MCF 10A (cell line): ENCODE data around the gene WDPCP. TPM values are rescaled to one million over a fixed set of nuclear protein-coding genes. Genes with fewer than 3 reads are reported as not detected.

ENCODE experiments used
- BruUV-seq: library from RNA; stranded (reverse); fragments of 400-500 nt; replicated peaks from 2 replicates; lab custom pipeline; 2021; lab: Mats Ljungman, UMichigan
- CTCF ChIA-PET: fragments of 300-600 bp; sonication (Branson Sonifier 250); formaldehyde crosslinking; extraction: SDS; loops from one replicate; lab custom pipeline; 2021; ENCODE audit warnings: antibody characterized with exemption, inconsistent platforms; lab: Yijun Ruan, JAX
- POLR2A ChIA-PET: fragments of 300-600, 350-650 bp; sonication (Branson Sonifier 250); formaldehyde crosslinking; extraction: SDS; loops from one replicate; lab custom pipeline; 2020; ENCODE audit warnings: antibody characterized with exemption, inconsistent platforms; lab: Yijun Ruan, JAX
- DNase-seq: peaks from one replicate; pipeline ENCODE4 v3.0.0-alpha.2; 2018; ENCODE audit not compliant: unreplicated experiment
- H3K27ac Mint-ChIP-seq: one replicate; pipeline ENCODE4 v1.8.0; 2022; ENCODE audit warnings: mild to moderate bottlenecking, low read depth, mixed read lengths; ENCODE audit not compliant: unreplicated experiment
- H3K27me3 Mint-ChIP-seq: one replicate; pipeline ENCODE4 v1.8.0; 2022; ENCODE audit warnings: mixed read lengths; ENCODE audit not compliant: insufficient read depth, unreplicated experiment
- H3K36me3 Mint-ChIP-seq: one replicate; pipeline ENCODE4 v1.8.0; 2022; ENCODE audit warnings: mild to moderate bottlenecking, moderate library complexity, mixed read lengths; ENCODE audit not compliant: insufficient read depth, unreplicated experiment
- H3K4me1 Mint-ChIP-seq: one replicate; pipeline ENCODE4 v1.8.0; 2022; ENCODE audit warnings: mixed read lengths; ENCODE audit not compliant: insufficient read depth, unreplicated experiment
- H3K4me3 Mint-ChIP-seq: one replicate; pipeline ENCODE4 v1.8.0; 2022; ENCODE audit warnings: mild to moderate bottlenecking, moderate library complexity, mixed read lengths; ENCODE audit not compliant: unreplicated experiment
- H3K9me3 Mint-ChIP-seq: one replicate; pipeline ENCODE4 v1.8.0; 2022; ENCODE audit warnings: mixed read lengths; ENCODE audit not compliant: unreplicated experiment
- CTCF ChIP-seq: fragments of 200-600 bp; IDR thresholded peaks from one replicate; pipeline ENCODE4 v1.8.0; 2022; ENCODE audit warnings: antibody characterized with exemption, mild to moderate bottlenecking; ENCODE audit not compliant: unreplicated experiment
- intact Hi-C: fragments of 100-400 bp; cut with micrococcal nuclease; formaldehyde crosslinking; loops from 2 replicates; pipeline ENCODE4 v1.14.1; 2022
- total RNA-seq: library from RNA; stranded (reverse); gene quantifications from 2 replicates; pipeline ENCODE4 v1.2.3, GENCODE V29; 2022

The WDPCP gene
- total RNA-seq, 1 experiment from 2014 or later = 6.9 TPM

GRCh38 chr2:63192169-63192888 is 395.9 kb downstream of the WDPCP start:
- Mint-ChIP-seq H3K4me1 (peaks cover 6% of the 10 kb centered on the region), H3K36me3 (no peaks in the 10 kb centered on the region), H3K27ac (no peak overlapping the region), H3K27me3 (no peaks in the 10 kb centered on the region), H3K9me3 (no peaks in the 10 kb centered on the region), H3K4me3 (no peak overlapping the region)
- no TSS peak for BruUV-seq
- peak; percentile 4 for DNase-seq
- no peak for TF ChIP-seq CTCF
- ChIA-PET POLR2A (interaction anchor here (1.3 kb wide), 1 partner anchor 295 kb away, joined by 3 read pairs; no protein-coding TSS in a partner anchor), CTCF (interaction anchor here (0.7 kb wide), 1 partner anchor 186 kb away, joined by 3 read pairs; no protein-coding TSS in a partner anchor)
- intact Hi-C loops = no loop called here

DNA sequence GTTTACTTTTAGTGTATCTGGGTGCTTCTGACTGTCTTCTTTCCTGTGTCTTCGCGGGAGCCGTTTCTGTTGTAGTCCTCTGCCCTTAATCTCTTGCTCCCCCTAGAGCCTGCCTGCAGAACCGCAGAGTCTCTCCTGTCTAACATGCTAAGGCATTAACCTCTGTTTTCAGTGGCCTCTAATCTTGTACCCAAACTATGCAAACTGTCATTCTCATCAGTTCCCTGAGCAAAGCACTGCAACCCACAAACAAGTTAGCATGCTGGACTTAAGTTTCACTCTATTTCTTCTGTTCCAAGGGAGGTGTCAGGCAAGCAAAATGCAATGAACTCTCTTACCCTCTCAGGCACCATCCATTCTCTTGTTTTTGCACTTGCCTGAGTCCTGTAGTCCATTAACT is 399.3 kb downstream of the WDPCP start:
- Mint-ChIP-seq H3K4me3 (peak overlapping the region; percentile 31), H3K27me3 (no peaks in the 10 kb centered on the region), H3K27ac (no peak overlapping the region), H3K9me3 (no peaks in the 10 kb centered on the region), H3K4me1 (peaks cover 6% of the 10 kb centered on the region), H3K36me3 (no peaks in the 10 kb centered on the region)
- no TSS peak for BruUV-seq
- POLR2A ChIA-PET = interaction anchor here (1.1 kb wide), 1 partner anchor 12 kb away, joined by 3 read pairs; no protein-coding TSS in a partner anchor
- peak; percentile 90 for TF ChIP-seq CTCF
- CTCF ChIA-PET = interaction anchor here (0.6 to 3.7 kb wide), 16 partner anchors 15 to 687 kb away, joined by 3 to 26 read pairs (median 4); no protein-coding TSS in a partner anchor
- DNase-seq = peak; percentile 77
- intact Hi-C loops = loop anchor here (1.0 to 10.0 kb wide), 6 partner anchors 124 to 732 kb away; partner anchors contain the start of gene EHBP1

DNA sequence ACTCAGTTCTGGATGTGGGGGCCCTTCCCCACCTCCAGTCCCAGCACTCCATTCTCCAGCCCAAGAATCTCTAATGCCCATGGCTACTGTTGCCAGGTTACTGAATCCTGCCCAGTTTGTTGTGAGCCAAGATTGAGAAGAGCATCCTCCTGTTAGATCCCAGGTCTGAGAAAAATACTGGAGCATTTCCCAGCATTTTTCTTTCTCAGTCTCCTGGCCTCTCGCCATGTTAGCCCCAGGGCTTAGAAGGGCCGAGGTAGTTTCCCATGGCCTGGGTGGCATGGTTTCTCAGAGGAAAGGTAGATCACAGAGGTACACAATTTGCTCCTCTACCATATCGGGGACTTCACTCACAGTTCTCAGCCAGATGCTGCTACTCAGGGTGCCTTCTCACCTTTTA is 401.9 kb downstream of the WDPCP start:
- peak; percentile 51 for DNase-seq
- ChIA-PET CTCF (no interaction called here), POLR2A (no interaction called here)
- Mint-ChIP-seq H3K4me1 (peaks cover 6% of the 10 kb centered on the region), H3K9me3 (no peaks in the 10 kb centered on the region), H3K36me3 (no peaks in the 10 kb centered on the region), H3K4me3 (no peak overlapping the region), H3K27ac (no peak overlapping the region), H3K27me3 (no peaks in the 10 kb centered on the region)
- intact Hi-C loops = loop anchor here (5.0 to 10.0 kb wide), 4 partner anchors 122 to 482 kb away; partner anchors contain the start of gene EHBP1
- no peak for TF ChIP-seq CTCF
- no TSS peak for BruUV-seq

GRCh38 chr2:63163161-63163820 is 425.0 kb downstream of the WDPCP start:
- H3K27me3 Mint-ChIP-seq = no peaks in the 10 kb centered on the region
- no TSS peak for BruUV-seq
- no peak overlapping the region for H3K4me3 Mint-ChIP-seq
- H3K9me3 Mint-ChIP-seq = peaks cover 13% of the 10 kb centered on the region
- ChIA-PET CTCF (no interaction called here), POLR2A (interaction anchor here (1.1 to 1.4 kb wide), 2 partner anchors 21 to 241 kb away, joined by 3 read pairs; no protein-coding TSS in a partner anchor)
- no peak overlapping the region for H3K27ac Mint-ChIP-seq
- H3K4me1 Mint-ChIP-seq = no peaks in the 10 kb centered on the region
- no peak for TF ChIP-seq CTCF
- no peak for DNase-seq
- no peaks in the 10 kb centered on the region for H3K36me3 Mint-ChIP-seq
- intact Hi-C loops = no loop called here
